NB4 (cell line): ENCODE data around the gene SLIT1.

Experiments
- CTCF ChIP-seq: IDR thresholded peaks from one replicate; pipeline ENCODE4 v1.5.1; 2012; ENCODE audit warnings: low read depth, low read length
- POLR2A ChIP-seq: IDR thresholded peaks from 2 replicates; pipeline ENCODE4 v1.6.1; 2011; ENCODE audit warnings: mild to moderate bottlenecking; ENCODE audit not compliant: insufficient read length; ENCODE audit errors: extremely low read depth

GRCh38 chr10:97196223-97197029 lies 10.7 kb upstream of the SLIT1 start:
- TF ChIP-seq CTCF (peak; percentile 96), POLR2A (no peak)
